ENCODE data around the gene GTPBP4. TPM values are rescaled to one million over a fixed set of nuclear protein-coding genes. Genes with fewer than 3 reads are reported as not detected.
A peak's percentile ranks its signal among the peaks of the same experiment; 100 is the strongest.

GTPBP4 gene
- total and polyA plus RNA-seq, 2 of the 13 experiments (the other 11 are each of a cell fraction or from before 2014, with no cell fraction given): 24.1 to 85.5 TPM

GRCh38 chr10:987870-988666 is at the start of gene GTPBP4 (continued):
- TF ChIP-seq STAT6 (CRISPR knock-in tag; IDR thresholded peaks at IDR 0.05; ENCODE audit: borderline replicate concordance): no peak; the same call in 1 of the 2 replicates
- TF ChIP-seq ZNF841 (CRISPR knock-in tag; IDR thresholded peaks at IDR 0.05; ENCODE audit: borderline replicate concordance): no peak
- TF ChIP-seq THAP11 (CRISPR knock-in tag; IDR thresholded peaks at IDR 0.05): peak; percentile 92
- peak; percentile 73; the same call in 1 of the 2 replicates for TF ChIP-seq ZNF350 (CRISPR knock-in tag; IDR thresholded peaks at IDR 0.05; ENCODE audit: borderline replicate concordance, low read depth)
- TF ChIP-seq POGZ (CRISPR knock-in tag; IDR thresholded peaks at IDR 0.05): peak; percentile 89
- no peak for TF ChIP-seq NR1H2 (CRISPR knock-in tag; IDR thresholded peaks at IDR 0.05; ENCODE audit: borderline replicate concordance, low read depth)
- TF ChIP-seq ZFAT (CRISPR knock-in tag; conservative IDR thresholded peaks at IDR 0.05): no peak
- no peak for TF ChIP-seq CHCHD3 (CRISPR knock-in tag; IDR thresholded peaks at IDR 0.05)
- peak; percentile 92 for TF ChIP-seq GABPA (IDR thresholded peaks at IDR 0.05; ENCODE audit: low read depth, low read length)
- TF ChIP-seq GABPA (CRISPR knock-in tag; IDR thresholded peaks at IDR 0.05; ENCODE audit: low read depth): peak; percentile 99
- TF ChIP-seq ELF1 (CRISPR knock-in tag; IDR thresholded peaks at IDR 0.05): peak; percentile 95
- TF ChIP-seq, protein P1, sequence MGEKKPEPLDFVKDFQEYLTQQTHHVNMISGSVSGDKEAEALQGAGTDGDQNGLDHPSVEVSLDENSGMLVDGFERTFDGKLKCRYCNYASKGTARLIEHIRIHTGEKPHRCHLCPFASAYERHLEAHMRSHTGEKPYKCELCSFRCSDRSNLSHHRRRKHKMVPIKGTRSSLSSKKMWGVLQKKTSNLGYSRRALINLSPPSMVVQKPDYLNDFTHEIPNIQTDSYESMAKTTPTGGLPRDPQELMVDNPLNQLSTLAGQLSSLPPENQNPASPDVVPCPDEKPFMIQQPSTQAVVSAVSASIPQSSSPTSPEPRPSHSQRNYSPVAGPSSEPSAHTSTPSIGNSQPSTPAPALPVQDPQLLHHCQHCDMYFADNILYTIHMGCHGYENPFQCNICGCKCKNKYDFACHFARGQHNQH (CRISPR knock-in tag; IDR thresholded peaks at IDR 0.05): peak; percentile 82; the same call in 1 of the 2 replicates
- TF ChIP-seq ZNF10 (CRISPR knock-in tag; IDR thresholded peaks at IDR 0.05; ENCODE audit: borderline replicate concordance, low read depth): no peak
- TF ChIP-seq DMTF1 (CRISPR knock-in tag; IDR thresholded peaks at IDR 0.05): no peak
- TF ChIP-seq ZNF12 (CRISPR knock-in tag; IDR thresholded peaks at IDR 0.05): no peak
- peak; percentile 54; the same call in 1 of the 2 replicates for TF ChIP-seq ZNF557 (CRISPR knock-in tag; IDR thresholded peaks at IDR 0.05)
- TF ChIP-seq FUBP1 (CRISPR knock-in tag; IDR thresholded peaks at IDR 0.05; ENCODE audit: borderline replicate concordance): no peak
- peak; percentile 81 for TF ChIP-seq TBX2 (CRISPR knock-in tag; IDR thresholded peaks at IDR 0.05; ENCODE audit: borderline replicate concordance)
- TF ChIP-seq PHF5A (CRISPR knock-in tag; IDR thresholded peaks at IDR 0.05; ENCODE audit: low read depth, unreplicated experiment): no peak
- no peak for TF ChIP-seq DNMT3B (CRISPR knock-in tag; conservative IDR thresholded peaks at IDR 0.05)
- peak; percentile 70 for TF ChIP-seq ZNF781 (CRISPR knock-in tag; IDR thresholded peaks at IDR 0.05; ENCODE audit: borderline replicate concordance, not compliant biosample characterization)
- TF ChIP-seq ZSCAN22 (CRISPR knock-in tag; IDR thresholded peaks at IDR 0.05): no peak

All from HepG2 (cell line).